Measurements from ENCODE around the gene CDK5R1.
A peak's percentile ranks its signal among the peaks of the same experiment; 100 is the strongest.

CDK5R1 gene

GRCh38 chr17:32475258-32475657 is 11.5 kb upstream of the CDK5R1 start:
- DNase-seq: no peak

- no peak for DNase-seq
Observed at GRCh38 chr17:32477220-32477619, 9.6 kb upstream of the CDK5R1 start.

GRCh38 chr17:32479074-32479617 is 7.6 kb upstream of the CDK5R1 start:
- no peak for DNase-seq

GRCh38 chr17:32481193-32481592 is 5.6 kb upstream of the CDK5R1 start:
- DNase-seq: no peak

- no peak for DNase-seq
Observed at GRCh38 chr17:32482568-32483320, 4.0 kb upstream of the CDK5R1 start.

- peak; percentile 79 for DNase-seq
Observed at GRCh38 chr17:32483451-32484019, 3.3 kb upstream of the CDK5R1 start.

GRCh38 chr17:32484041-32484461 is 2.7 kb upstream of the CDK5R1 start:
- DNase-seq: no peak

GRCh38 chr17:32484628-32485027 is 2.2 kb upstream of the CDK5R1 start:
- no peak for DNase-seq

GRCh38 chr17:32485261-32486110 is 1.3 kb upstream of the CDK5R1 start:
- no peak for DNase-seq

- DNase-seq: peak; percentile 63
Observed at GRCh38 chr17:32486111-32486700, 587 bp upstream of the CDK5R1 start.

GRCh38 chr17:32487473-32488176 is 832 bp downstream of the CDK5R1 start:
- DNase-seq: no peak

GRCh38 chr17:32488177-32488542 is 1.4 kb downstream of the CDK5R1 start:
- no peak for DNase-seq

- DNase-seq: no peak
Observed at GRCh38 chr17:32488604-32489180, 1.9 kb downstream of the CDK5R1 start.

GRCh38 chr17:32489320-32490100 is 2.7 kb downstream of the CDK5R1 start:
- DNase-seq: no peak

GRCh38 chr17:32490101-32490482 is 3.3 kb downstream of the CDK5R1 start:
- DNase-seq: peak; percentile 69

GRCh38 chr17:32491371-32492263 is 4.8 kb downstream of the CDK5R1 start:
- no peak for DNase-seq

- no peak for DNase-seq
Observed at GRCh38 chr17:32492264-32492589, 5.4 kb downstream of the CDK5R1 start.

- DNase-seq: no peak
Observed at GRCh38 chr17:32492648-32493289, 6.0 kb downstream of the CDK5R1 start.

- no peak for DNase-seq
Observed at GRCh38 chr17:32493571-32493970, 6.8 kb downstream of the CDK5R1 start.

GRCh38 chr17:32493976-32494513 is 7.3 kb downstream of the CDK5R1 start:
- DNase-seq: no peak
